ENCODE data around the gene TMEM130. TPM values are rescaled to one million over a fixed set of nuclear protein-coding genes. Genes with fewer than 3 reads are reported as not detected.

Gene TMEM130
- total RNA-seq, 1 donor from 2014 or later: 0.61 TPM

DNA sequence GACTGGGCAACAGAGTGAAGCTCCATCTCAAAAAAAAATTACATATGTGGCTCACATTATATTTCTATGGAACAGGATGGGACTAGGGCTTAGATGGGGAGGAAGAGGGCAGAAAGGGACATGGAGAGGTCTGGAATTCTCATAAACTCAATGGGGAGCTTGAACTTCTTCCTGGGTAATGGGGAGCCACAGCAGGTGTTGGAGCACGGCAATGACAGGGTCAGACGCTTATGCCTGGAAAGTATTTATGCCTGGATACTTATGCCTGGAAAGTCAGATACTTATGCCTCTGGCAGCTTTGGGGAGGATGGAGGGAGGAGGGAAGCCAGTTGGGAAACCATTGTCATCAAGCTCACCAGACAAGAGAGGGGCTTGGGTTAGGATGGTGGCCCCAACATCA lies 36.8 kb downstream of the TMEM130 start:
- Mint-ChIP-seq H3K4me1 (peaks cover 14% of the 10 kb centered on the region), H3K27ac (ENCODE audit: unreplicated experiment) (no peak overlapping the region), H3K27me3 (ENCODE audit: low read depth) (peaks cover 13% of the 10 kb centered on the region), H3K36me3 (ENCODE audit: low read depth) (no peaks in the 10 kb centered on the region), H3K4me3 (no peak overlapping the region), H3K9me3 (no peaks in the 10 kb centered on the region)
- DNase-seq (ENCODE audit: low read depth, low spot score): no peak
- TF ChIP-seq, protein P1, sequence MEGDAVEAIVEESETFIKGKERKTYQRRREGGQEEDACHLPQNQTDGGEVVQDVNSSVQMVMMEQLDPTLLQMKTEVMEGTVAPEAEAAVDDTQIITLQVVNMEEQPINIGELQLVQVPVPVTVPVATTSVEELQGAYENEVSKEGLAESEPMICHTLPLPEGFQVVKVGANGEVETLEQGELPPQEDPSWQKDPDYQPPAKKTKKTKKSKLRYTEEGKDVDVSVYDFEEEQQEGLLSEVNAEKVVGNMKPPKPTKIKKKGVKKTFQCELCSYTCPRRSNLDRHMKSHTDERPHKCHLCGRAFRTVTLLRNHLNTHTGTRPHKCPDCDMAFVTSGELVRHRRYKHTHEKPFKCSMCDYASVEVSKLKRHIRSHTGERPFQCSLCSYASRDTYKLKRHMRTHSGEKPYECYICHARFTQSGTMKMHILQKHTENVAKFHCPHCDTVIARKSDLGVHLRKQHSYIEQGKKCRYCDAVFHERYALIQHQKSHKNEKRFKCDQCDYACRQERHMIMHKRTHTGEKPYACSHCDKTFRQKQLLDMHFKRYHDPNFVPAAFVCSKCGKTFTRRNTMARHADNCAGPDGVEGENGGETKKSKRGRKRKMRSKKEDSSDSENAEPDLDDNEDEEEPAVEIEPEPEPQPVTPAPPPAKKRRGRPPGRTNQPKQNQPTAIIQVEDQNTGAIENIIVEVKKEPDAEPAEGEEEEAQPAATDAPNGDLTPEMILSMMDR (conservative IDR thresholded peaks at IDR 0.05): no peak

DNA sequence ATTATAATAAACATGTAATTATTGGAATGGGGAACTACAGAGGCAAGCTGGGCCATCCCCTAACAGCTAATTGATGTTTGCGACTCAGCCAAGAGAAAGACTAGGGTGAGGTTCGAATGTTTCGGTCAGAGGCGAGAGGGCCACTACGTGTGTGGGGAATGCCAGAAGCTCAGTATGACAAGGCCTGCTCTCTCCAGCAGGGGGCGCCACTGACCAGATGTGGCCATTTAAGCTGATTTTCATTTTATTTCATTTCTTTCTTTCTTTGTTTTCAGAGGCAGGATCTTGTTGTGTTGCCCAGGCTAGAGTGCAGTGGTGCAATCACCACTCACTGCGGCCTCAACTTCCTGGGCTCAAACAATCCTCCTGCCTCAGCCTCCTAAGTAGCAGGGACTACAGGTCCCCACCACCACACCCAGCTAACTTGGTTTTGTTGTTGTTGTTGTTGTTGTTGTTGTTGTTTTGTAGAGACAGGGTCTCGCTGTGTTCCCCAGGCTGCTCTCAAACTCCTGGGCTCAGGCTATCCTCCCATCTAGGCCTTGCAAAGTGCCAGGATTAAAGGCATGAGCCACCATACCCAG lies 38.1 kb downstream of the TMEM130 start:
- H3K4me3 Mint-ChIP-seq: no peak overlapping the region
- no peaks in the 10 kb centered on the region for H3K36me3 Mint-ChIP-seq (ENCODE audit: low read depth)
- peak; percentile 37 for DNase-seq (ENCODE audit: low read depth, low spot score)

DNA sequence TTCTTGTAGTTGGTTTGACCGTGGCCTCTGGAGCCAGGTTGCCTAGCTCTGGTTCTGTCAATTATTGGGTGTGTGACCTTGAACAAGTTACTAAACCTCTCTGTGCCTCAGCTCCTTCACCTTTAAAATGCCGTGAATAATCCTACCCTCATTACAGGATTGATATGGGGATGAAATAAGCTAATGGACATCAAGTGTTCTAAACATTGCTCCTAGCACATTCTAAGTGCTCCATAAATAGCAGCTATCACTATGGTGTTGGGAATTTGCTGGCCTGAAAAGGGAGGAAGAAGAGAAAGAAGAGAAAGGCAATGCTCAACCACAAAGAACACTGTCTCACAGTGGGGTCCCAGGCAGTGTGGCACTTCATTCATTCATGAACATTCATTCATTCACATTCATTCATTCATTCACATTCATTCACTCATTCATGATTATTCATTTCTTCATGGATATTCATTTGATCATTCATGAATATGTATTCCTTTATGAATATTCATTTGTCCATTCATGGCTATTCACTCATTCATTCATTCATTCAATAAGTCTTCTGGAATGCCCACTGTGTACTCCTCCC lies 38.8 kb downstream of the TMEM130 start:
- peaks cover 9% of the 10 kb centered on the region for H3K4me1 Mint-ChIP-seq
- no peak for DNase-seq (ENCODE audit: low read depth, low spot score)
- no peaks in the 10 kb centered on the region for H3K9me3 Mint-ChIP-seq
- no peak overlapping the region for H3K4me3 Mint-ChIP-seq
- H3K27me3 Mint-ChIP-seq (ENCODE audit: low read depth): peaks cover 8% of the 10 kb centered on the region
- no peaks in the 10 kb centered on the region for H3K36me3 Mint-ChIP-seq (ENCODE audit: low read depth)
- H3K27ac Mint-ChIP-seq (ENCODE audit: unreplicated experiment): no peak overlapping the region
- TF ChIP-seq, protein P1 (conservative IDR thresholded peaks at IDR 0.05): no peak

More for the DNA sequence above, 38.1 kb downstream of the TMEM130 start:
- peaks cover 8% of the 10 kb centered on the region for H3K27me3 Mint-ChIP-seq (ENCODE audit: low read depth)
- no peaks in the 10 kb centered on the region for H3K9me3 Mint-ChIP-seq
- H3K4me1 Mint-ChIP-seq: peaks cover 9% of the 10 kb centered on the region
- H3K27ac Mint-ChIP-seq (ENCODE audit: unreplicated experiment): no peak overlapping the region
- TF ChIP-seq, protein P1 (conservative IDR thresholded peaks at IDR 0.05): peak; percentile 65

DNA sequence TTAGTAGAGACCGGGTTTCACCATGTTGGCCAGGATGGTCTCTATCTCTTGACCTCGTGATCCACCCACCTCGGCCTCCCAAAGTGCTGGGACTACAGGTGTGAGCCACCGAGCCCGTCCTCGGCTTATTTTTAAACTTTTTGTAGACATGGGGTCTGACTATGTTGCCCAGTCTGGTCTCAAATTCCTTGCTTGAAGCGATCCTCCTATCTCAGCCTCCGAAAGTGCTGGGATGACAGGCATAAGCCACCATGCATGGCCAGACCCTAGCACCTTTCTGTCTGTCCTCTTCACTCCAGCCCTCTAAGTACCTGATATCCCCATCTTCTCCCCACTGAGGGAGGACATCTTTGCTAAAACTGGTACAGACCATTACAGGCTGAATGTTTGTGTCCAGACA lies 41.4 kb downstream of the TMEM130 start:
- H3K27ac Mint-ChIP-seq (ENCODE audit: unreplicated experiment): no peak overlapping the region
- TF ChIP-seq, protein P1 (conservative IDR thresholded peaks at IDR 0.05): no peak
- H3K36me3 Mint-ChIP-seq (ENCODE audit: low read depth): no peaks in the 10 kb centered on the region
- no peak overlapping the region for H3K4me3 Mint-ChIP-seq
- peaks cover 8% of the 10 kb centered on the region for H3K27me3 Mint-ChIP-seq (ENCODE audit: low read depth)
- H3K4me1 Mint-ChIP-seq: no peaks in the 10 kb centered on the region
- DNase-seq (ENCODE audit: low read depth, low spot score): no peak
- H3K9me3 Mint-ChIP-seq: no peaks in the 10 kb centered on the region

DNA sequence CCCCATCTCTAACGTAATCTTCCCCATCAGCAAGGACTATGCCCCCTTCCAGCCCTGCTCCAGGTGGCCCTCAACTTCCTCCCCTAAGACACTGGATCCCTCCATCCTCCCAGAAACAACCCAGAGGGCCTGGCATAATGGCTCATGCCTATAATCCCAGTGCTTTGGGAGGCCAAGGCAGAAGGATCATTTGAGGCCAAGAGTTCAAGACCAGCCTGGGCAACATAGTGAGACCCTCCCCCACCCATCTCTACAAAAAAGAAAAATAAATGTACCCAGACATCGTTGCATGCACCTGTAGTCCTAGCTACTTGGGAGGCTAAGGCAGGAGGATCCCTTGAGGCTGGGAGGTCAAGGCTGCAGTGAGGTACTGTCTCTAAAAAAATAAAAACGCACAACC lies 42.6 kb downstream of the TMEM130 start:
- Mint-ChIP-seq H3K4me1 (no peaks in the 10 kb centered on the region), H3K27ac (ENCODE audit: unreplicated experiment) (no peak overlapping the region), H3K9me3 (no peaks in the 10 kb centered on the region), H3K4me3 (no peak overlapping the region), H3K36me3 (ENCODE audit: low read depth) (no peaks in the 10 kb centered on the region), H3K27me3 (ENCODE audit: low read depth) (peaks cover 8% of the 10 kb centered on the region)
- TF ChIP-seq, protein P1 (conservative IDR thresholded peaks at IDR 0.05): no peak
- no peak for DNase-seq (ENCODE audit: low read depth, low spot score)

Data from neural crest cell (in vitro differentiated cells).